NOMO-1 treated with DMSO at 0.1 percent for 48 hours (cell line): Measurements from ENCODE around the gene METTL26.

ENCODE experiments used
- DNase-seq: peaks from one replicate; lab custom pipeline; 2025; ENCODE audit not compliant: unreplicated experiment; lab: John Stamatoyannopoulos, UW

Gene METTL26

DNA sequence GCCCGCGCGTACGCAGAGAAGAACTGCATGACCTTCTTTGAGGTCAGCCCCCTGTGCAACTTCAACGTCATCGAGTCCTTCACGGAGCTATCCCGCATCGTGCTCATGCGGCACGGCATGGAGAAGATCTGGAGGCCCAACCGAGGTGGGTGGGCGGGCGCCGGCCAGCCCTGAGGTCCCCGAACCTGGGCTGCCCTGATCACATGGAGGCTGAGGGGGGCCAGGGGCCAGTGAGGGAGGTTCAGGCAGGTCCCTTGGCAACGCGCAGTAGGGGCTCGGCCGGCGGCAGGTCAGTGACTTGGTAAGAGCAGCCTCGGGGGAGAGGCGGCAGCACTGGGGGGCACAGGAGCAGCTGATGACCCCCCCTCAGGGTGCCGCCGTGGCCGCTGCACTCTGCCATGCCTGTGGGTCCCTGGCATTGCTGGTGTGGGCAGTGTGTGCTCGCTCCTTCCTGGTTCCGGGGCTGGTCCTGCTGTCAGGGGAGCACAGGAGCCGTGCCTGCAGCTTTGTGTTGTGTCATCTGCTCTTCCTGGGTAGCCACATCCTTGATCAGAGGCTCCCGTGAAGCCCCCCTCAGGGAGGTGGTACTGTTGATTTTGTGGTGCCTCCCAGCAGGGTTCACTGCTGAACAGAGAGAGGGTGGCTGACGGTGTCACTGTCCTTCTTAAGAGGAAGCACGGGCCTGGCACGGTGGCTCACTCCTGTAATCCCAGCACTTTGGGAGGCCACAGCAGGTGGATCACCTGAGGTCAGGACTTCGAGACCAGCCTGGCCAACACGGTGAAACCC lies 9.9 kb downstream of the METTL26 start:
- DNase-seq = no peak

DNA sequence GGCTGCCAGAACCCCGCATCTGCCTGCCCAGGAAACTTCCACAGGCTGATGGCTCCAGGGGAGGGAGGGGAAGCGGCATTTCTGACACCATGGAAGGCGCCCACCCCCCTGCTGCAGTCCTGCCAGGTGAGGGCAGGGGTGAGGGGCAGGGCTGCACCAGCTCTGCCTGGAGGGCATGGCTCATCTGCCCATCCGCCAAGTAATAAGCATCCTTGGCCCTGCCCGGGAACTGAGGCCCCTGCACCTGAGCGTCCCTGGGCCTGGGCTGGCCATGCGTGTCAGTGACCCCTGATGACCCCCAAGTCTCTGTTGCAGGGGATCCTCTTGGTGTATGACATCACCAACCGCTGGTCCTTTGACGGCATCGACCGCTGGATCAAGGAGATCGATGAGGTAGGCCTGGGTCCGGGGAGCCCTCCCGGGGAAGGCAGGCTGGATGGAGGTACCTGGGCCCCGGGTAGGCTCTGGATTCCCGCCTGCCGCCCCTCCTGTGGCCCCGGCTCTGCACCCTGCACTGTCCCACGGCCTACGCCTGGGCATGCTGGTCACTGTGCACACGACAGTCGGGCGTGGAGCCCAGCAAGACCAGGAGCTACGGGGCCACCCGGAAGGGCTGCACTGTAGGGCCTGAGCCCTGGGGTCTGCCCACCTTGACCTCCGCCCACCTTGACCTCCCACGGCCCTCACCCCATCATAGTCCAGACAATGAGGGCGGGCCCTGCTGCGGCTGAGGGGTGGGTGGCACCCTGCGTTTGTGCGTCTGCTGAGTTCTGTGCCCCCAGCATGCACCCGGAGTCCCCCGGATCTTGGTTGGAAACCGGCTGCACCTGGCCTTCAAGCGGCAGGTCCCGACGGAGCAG lies 10.8 kb downstream of the METTL26 start:
- DNase-seq = no peak

DNA sequence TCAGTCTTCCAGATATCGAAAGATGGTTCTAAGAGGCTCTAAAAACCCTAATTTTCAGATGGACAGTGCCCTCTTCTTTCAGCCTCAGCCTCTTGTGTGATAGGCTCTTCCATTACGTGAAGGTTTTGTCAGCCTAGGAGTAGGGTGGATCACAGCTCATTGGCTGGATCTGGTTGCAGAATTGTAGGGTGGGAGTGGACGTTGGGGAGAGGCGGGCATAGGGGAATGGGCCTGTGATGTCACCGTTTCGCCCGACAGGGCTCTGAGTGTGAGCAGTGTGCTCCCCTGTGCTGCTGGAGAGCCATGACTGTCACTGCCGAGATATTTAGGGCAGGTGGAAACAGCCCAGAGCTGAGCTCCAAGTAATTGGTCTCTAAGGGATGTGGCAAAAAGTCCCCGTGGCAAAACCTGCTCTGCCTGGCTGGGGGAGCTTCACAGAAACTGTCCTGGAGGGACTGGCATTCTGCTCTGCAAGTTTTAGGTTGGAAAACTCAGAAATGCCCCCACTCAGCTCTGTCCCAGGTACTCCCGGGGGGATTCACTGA lies 11.5 kb downstream of the METTL26 start:
- no peak for DNase-seq

DNA sequence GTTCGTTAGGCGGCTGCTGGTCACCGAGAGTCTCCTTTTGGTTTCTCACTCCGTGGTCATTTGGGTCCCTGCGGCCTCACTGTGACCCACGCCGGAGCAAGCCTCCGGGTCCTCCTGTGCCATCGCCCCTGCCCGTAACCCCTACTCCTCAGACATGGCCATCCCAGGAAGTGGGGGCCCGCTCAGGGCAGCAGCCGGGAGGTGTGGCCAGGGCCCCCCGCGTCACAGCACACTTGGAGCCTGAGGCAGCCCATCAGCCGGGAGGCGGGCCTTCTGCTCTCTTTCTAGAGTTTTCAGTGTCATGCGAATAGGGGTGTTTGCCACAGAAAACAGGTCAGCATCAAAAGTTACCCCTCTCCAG lies 13.2 kb downstream of the METTL26 start:
- no peak for DNase-seq

DNA sequence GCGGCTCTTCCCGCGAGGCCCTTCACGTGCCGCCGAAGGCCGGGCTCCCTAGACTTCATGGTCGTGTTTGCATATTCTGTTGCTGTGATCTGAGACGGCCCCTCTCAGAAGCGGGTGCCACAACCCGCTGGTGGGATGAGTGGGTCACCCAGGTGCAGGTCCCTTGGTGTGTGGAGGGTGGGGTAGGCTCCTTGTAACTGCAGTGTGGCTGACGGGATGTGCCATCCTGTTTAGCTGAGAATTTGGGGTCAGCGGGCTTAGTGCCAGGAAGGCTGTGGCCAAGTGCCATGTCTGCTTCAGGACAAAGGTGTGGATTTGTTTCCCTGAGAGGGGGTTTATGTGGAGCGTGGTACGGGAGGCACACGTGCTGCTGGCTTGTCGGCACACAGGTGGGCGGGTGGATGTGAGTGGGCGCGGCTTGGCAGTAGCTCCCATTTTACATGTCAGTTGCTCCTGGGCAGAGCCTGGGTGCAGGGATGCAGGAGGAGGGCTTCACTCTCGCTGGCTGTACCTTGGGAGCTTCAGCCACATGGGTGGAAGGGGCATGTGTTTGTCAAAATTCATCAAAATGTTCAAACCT lies 14.5 kb downstream of the METTL26 start:
- no peak for DNase-seq

DNA sequence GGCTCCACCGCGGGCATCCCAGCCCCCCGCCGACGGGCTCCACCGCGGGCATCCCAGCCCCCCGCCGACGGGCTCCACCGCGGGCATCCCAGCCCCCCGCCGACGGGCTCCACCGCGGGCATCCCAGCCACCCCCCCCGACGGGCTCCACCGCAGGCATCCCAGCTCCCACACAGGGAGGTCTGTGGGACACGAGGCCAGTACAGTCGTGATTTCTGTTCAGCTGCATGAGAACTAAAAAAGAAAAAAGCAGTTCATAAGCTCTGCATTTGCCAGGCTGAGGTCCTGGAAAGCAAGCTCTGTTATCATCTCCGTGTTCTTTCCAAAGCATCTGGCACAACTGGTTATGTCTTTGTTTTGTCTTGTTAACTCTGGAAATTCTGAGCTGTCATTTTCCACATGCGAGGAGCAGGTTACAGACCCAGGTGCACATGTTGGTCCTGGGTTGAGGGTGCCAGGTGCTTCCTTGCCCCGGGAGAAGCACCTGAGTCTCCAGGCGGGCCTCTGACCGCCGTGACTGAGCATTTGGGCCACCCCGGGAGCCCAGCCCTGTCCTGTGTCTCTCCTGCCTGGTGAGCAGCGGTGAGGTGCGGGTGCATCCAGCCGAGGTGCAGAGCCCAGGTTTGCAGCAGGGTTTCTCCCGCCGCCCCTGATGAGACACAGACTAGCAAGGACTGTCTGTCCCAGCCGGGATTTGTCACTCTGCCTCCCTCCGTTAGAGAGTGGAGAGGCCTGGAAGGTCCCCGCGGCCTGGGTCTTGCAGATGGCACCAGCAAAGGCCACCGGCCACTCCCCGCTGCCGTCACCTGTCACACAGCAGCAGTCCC lies 15.2 kb downstream of the METTL26 start:
- DNase-seq = no peak

DNA sequence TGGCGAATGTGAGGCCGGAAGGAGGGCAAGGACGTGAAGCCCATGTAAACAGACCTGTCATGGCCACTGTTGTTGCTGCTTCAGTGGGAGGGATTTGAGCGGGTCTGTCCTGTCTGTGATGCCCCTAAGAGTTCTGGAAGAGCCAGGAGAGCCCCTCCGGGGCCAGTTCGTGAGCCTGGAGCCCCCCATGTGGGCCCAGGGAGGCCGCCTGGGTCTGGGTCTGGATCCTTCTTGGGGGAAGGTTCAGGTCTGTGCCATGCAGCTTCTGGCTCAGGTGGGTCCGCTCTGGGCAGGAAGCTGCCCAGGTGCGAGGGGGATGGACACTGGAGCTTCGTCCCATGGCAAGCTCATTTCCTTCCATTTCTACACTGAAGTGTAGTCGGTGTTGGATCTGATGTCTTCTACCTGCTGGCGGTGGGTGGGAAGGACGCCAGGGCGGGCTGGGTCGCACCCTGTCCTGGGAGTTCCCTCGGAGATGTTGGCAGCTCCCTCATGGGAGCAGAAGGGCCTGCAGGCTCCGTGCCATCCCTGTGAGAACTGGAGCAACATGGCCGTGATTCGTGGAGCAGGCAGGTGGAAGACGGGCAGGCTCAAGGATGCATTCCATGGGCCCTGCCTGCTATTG lies 16.5 kb downstream of the METTL26 start:
- DNase-seq = no peak

DNA sequence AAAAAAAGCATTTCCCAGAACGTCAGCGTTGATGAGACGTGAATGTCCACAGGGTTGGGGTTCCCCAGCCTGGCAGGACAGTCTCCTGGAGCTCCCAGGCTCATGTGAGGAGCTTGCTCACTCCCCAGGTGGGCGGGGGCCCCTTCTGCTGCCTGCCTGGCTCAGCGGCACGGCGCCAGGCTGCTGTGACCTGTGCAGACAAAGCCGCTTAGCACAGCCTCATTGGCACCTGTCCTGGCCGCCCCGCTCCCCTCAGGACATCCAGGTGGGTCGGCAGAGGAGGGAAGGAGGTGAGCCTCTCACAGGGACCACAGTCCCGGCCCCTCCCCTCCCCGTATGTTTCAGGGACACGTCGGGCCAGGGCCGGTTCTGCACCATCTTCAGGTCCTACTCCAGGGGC lies 18.2 kb downstream of the METTL26 start:
- no peak for DNase-seq

DNA sequence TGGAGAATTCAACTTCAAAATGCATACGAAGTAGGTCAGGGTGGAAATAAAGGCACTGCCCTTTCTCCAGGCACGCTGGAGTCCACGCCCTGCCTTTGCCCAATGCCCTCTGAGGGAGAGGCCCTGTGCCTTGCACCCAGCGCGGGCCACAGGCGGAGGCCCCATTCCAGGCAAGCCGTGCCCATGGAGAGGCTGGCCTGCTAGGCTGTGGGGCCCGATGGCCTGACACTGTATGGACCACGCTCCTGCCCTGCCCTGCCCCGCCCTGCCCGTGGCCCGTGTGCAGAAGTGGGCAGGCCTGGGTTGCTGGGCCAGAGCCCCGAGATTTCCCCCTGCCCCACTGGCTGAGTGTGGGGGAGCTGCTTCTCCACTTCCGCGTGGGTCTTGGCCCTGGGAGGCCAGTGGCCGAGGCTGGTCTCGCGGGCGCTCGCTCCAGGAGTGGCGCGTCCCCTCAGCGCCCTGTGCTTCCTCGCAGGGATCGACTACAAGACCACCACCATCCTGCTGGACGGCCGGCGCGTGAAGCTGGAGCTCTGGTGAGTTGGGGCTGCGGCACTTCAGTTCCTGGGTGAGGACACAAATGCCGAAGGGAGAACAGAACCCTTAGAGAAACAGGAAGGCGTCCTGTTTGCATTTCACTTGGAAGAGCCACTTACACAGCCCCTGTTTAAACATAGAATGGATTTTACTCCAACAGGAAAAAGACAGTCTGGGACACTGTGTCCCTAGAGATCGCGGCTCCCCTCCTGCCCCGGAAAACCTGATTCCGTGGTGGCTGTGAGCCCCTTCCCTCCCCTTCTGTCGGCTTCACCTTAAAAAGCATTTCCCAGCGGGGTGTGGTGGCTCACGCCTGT lies 19.1 kb downstream of the METTL26 start:
- no peak for DNase-seq

DNA sequence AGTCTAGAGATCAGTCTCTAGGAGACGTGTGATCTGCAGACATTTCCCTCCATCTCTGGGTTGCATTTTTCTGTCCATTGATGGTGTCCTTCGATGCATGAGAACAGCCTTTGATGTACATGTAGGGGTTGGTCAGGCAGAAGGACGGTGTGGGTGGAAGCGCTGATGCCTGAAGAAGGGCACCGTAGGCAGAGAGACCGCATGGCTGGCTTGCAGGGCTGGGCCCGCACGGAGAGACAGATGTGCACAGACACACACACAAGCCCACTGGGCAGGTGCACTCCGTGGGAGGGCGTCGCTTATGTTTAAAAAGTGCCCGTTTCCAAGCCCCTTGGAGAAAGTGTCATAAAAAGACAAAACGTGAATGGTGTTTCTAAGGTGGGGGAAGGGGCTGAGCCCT lies 21.0 kb downstream of the METTL26 start:
- DNase-seq = no peak

DNA sequence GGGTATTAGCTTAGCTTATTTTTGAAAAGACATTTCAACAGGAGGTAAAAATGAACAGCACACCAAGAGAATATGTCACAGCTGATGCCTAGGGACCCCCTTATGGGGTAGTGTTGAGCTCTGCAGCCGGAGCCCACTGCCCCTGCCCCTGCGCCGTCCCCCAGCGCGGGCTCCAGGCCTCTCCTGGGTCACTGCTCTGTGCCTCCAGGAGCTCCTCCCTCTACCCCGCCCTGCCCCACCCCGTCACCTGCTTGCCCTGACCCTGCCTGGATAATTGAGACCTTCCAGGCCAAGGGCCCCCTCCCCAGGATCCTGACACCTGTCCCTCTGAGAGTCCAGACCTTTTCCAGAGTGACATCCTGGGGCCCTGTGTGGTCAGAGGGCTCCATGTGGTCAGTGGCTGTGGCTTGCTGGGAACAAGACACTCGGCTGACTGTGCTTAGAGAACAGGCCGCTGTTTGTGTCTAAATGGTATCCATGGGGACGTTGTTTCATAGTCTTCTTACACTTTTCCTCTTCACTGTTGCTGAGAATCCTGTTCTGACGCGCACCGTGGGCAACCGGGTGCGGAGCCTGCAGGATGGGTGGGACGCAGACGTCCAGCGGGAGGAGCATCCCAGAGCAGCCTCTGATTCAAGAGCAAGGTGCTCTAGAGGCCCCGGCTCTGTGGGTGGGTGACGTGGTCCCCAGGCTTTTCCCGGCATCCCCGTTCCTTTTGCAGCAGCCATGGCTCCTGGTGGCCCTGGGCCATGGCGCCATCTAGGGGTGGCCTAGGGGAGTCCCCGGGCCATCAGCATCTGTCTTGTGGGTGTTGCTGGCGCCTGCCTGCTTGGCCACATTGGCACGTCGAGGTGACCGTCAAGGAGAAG lies 25.4 kb downstream of the METTL26 start:
- DNase-seq = no peak

DNA sequence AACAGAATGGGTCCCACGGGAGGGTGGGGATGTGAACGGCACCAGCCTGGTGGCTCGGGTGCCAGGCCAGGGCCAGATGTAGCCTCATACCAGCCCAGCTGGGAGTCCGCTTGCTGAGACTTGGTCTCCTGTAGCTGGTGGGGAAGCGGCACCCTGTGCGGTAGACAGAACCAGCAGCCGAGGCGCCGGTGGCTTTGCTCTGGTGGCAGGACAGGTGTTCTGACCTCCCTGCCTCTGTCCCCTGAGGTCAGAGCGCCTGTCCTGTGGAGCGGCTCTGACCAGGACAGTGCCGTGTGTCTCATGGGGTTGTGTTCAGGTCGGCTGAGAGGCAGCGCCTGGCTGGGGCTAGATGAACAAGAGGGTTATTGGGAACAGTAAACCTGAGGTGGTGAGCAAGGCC lies 26.1 kb downstream of the METTL26 start:
- no peak for DNase-seq

DNA sequence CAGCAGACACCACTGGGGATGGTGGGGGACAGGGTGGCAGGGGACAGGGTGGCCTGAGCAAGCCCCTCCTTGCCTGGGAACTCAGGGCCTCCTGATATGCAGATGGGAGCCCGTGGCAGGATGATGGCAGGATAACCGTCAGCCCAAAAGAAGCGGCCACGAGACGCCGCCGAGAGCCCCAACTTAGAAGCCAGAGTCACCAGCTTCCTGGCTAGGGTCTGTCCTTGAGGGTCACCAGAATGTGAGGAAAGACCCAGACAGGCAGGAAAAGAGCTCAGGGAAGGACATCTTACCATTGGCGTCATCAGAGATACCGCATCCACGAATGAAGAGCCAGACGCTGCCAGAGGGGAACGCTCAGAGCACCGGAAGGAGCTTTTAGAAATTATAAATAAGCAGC lies 26.8 kb downstream of the METTL26 start:
- DNase-seq = no peak

DNA sequence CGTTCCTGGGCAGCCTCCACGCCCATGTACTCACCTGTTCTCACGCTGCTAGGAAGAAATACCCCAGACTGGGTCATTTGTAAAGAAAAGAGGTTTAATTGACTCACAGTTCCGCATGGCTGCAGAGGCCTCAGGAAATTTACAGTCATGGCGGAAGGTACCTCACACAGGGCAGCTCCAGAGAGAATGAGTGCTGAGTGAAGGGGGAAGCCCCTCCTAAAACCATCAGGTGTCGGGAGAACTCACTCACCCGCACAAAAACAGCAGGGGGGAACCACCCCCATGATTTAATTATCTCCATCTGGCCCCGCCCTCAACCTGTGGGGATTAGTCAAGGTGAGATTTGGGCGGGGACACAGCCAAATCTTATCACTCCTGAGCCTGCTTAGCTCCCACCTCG lies 28.1 kb downstream of the METTL26 start:
- DNase-seq = no peak

DNA sequence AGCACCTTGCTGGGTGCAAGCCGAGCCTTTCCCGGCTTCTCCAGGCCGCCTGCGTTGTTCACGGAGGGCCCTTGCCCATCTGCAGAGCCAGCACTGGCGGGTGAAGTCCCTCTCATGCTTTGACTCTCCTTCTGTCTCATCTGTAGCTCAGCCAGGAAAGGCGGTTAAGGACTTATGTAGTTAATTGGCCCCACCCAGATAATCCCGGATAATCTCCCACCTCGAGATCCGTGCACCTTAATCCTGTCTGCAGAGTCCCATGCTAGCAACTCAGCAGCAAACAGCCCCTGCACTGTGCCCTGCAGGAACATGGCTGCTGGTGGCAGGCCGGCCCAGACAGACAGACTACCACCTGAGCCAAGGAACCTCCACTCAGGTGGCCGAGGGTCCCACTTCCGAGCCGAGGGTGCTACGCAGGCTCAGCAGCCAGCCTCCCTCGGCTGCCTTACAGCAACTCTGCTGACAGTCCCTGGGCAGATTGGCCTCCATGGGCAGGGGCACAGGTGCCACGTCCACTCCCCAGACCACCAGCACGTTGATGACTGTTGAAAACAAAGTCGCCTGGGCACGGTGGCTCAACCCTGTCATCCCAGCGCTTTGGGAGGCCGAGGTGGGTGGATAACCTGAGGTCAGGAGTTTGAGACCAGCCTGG lies 29.3 kb downstream of the METTL26 start:
- no peak for DNase-seq

DNA sequence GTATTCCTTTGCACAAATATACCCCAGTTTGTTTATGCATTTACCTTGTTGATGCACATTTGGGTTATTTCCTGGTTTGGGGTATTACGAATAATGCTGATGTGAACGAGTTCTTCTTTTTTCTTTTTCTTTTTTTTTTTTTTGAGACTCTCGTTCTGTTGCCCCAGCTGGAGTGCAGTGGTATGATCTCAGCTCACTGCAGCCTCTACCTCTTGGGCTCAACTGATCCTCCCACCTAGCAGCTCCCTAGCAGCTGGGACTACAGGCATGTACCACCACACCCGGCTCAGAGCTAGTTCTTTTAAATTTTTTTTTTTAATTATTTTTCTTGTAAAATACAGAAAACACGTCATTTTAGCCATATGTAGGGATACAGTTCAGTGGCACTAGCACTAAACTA lies 32.2 kb downstream of the METTL26 start:
- no peak for DNase-seq

DNA sequence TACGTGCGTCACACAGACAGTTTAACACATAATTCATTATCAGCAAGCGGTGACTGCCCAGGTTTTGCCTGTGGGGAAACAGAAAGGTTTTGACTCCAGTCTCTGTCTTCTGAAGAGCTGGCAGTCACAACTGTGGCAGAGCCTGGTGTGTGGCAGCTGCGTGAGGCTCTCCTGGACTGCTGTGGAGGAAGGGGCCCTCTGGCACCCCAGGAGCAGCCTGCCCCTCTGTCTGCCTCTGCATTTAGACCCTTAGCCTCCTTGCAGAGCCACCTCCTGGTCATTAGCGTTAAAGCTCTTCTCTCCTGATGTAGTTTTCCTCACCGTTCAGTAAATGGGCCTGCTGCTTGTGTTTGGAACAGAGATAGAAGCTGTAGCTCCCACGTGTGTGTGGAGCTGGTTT lies 35.3 kb downstream of the METTL26 start:
- no peak for DNase-seq
